Measurements from ENCODE around the gene ZFAND3.

ZFAND3 gene

GRCh38 chr6:38193481-38194281 lies 374.2 kb downstream of the ZFAND3 start:
- no peak for DNase-seq

- no peak for DNase-seq
These were observed 374.7 kb downstream of the ZFAND3 start for GRCh38 chr6:38194282-38194572.

GRCh38 chr6:38194589-38194988 lies 375.1 kb downstream of the ZFAND3 start:
- no peak for DNase-seq

- DNase-seq = no peak
These were observed 375.6 kb downstream of the ZFAND3 start for GRCh38 chr6:38195113-38195635.

- DNase-seq = no peak
These were observed 378.7 kb downstream of the ZFAND3 start for GRCh38 chr6:38198219-38198618.
